ENCODE data around the gene ATP1B1. TPM values are rescaled to one million over a fixed set of nuclear protein-coding genes. Genes with fewer than 3 reads are reported as not detected.

Gene ATP1B1
- total RNA-seq, 1 donor from 2014 or later = 6.0 TPM

DNA sequence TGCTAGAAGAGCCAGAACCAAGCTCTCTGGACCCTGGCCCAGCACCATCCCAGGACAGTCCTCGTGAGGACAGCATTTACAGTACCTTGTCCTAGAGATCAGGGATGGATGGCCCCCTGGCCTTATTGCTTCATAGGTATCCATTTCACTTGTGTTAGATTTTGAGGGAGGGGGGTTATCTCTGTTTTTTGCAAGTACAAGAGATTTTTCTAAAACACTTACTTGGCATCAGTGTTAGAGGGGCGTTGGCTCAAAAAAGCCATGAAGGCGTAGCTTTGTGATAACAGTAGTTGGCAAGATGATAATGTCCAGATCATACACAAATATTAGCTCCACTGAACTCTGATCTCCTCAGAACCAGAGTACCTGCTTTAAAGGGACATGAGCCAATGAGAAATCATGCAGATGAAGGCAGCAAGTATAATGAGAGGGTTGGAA lies 5.8 kb upstream of the ATP1B1 start:
- H3K36me3 Mint-ChIP-seq (ENCODE audit: low read depth, unreplicated experiment) = peaks cover 3% of the 10 kb centered on the region
- H3K27me3 Mint-ChIP-seq (ENCODE audit: unreplicated experiment) = peaks cover 5% of the 10 kb centered on the region
- H3K27ac Mint-ChIP-seq (ENCODE audit: unreplicated experiment) = no peak overlapping the region
- no peak overlapping the region for H3K4me3 Mint-ChIP-seq (ENCODE audit: unreplicated experiment)
- TF ChIP-seq, protein P1, sequence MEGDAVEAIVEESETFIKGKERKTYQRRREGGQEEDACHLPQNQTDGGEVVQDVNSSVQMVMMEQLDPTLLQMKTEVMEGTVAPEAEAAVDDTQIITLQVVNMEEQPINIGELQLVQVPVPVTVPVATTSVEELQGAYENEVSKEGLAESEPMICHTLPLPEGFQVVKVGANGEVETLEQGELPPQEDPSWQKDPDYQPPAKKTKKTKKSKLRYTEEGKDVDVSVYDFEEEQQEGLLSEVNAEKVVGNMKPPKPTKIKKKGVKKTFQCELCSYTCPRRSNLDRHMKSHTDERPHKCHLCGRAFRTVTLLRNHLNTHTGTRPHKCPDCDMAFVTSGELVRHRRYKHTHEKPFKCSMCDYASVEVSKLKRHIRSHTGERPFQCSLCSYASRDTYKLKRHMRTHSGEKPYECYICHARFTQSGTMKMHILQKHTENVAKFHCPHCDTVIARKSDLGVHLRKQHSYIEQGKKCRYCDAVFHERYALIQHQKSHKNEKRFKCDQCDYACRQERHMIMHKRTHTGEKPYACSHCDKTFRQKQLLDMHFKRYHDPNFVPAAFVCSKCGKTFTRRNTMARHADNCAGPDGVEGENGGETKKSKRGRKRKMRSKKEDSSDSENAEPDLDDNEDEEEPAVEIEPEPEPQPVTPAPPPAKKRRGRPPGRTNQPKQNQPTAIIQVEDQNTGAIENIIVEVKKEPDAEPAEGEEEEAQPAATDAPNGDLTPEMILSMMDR (IDR thresholded peaks at IDR 0.05; ENCODE audit: unreplicated experiment) = no peak
- no peaks in the 10 kb centered on the region for H3K9me3 Mint-ChIP-seq (ENCODE audit: unreplicated experiment)
- DNase-seq (ENCODE audit: low spot score) = no peak
- H3K4me1 Mint-ChIP-seq (ENCODE audit: unreplicated experiment) = peaks cover 2% of the 10 kb centered on the region

DNA sequence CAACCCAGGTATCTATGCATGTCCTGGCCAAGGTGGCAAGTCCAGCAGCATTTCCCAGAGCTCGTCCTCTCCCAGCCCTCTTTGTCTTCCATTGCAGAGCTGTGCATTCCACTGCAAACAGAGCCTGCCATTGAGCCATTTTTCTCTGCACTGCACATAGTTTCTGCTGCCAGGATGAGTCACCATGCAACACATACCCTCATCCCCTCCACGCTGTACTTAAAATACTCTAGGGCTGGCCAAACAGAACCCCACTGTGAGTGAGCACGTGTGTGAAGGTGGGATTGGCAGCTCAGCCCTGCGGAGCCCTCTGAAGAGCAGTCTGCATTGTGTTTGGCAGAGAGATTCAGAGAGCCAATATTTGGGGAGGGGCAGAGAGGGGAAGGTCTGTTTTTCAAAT lies 3.9 kb upstream of the ATP1B1 start:
- DNase-seq (ENCODE audit: low spot score) = no peak
- Mint-ChIP-seq H3K36me3 (ENCODE audit: low read depth, unreplicated experiment) (peaks cover 3% of the 10 kb centered on the region), H3K4me1 (ENCODE audit: unreplicated experiment) (peaks cover 8% of the 10 kb centered on the region), H3K27ac (ENCODE audit: unreplicated experiment) (no peak overlapping the region), H3K27me3 (ENCODE audit: unreplicated experiment) (peaks cover 9% of the 10 kb centered on the region), H3K4me3 (ENCODE audit: unreplicated experiment) (no peak overlapping the region), H3K9me3 (ENCODE audit: unreplicated experiment) (no peaks in the 10 kb centered on the region)
- TF ChIP-seq, protein P1 (IDR thresholded peaks at IDR 0.05; ENCODE audit: unreplicated experiment) = no peak

DNA sequence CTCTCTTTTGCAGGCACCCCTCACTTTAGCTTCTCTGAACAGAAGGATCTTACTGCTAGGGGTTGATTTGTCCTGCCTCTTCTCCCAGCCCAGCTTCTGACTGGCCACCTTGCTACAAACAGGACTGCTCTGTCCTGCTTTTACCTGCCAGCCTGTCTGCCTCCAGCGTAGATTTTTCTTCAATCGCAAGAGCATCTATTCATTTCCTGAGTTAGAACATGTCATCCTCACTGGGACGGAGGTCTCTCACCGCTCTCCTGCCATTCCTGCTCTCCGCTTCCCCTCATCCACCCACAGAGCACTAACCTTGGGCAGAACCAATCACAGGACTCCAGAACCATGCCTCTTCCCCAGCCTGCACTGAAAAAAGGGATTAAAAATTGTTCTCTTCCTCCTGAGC lies 3.5 kb upstream of the ATP1B1 start:
- Mint-ChIP-seq H3K36me3 (ENCODE audit: low read depth, unreplicated experiment) (peaks cover 3% of the 10 kb centered on the region), H3K9me3 (ENCODE audit: unreplicated experiment) (no peaks in the 10 kb centered on the region), H3K27ac (ENCODE audit: unreplicated experiment) (no peak overlapping the region), H3K4me1 (ENCODE audit: unreplicated experiment) (peaks cover 8% of the 10 kb centered on the region), H3K27me3 (ENCODE audit: unreplicated experiment) (peaks cover 8% of the 10 kb centered on the region), H3K4me3 (ENCODE audit: unreplicated experiment) (no peak overlapping the region)
- no peak for DNase-seq (ENCODE audit: low spot score)
- TF ChIP-seq, protein P1 (IDR thresholded peaks at IDR 0.05; ENCODE audit: unreplicated experiment) = no peak

DNA sequence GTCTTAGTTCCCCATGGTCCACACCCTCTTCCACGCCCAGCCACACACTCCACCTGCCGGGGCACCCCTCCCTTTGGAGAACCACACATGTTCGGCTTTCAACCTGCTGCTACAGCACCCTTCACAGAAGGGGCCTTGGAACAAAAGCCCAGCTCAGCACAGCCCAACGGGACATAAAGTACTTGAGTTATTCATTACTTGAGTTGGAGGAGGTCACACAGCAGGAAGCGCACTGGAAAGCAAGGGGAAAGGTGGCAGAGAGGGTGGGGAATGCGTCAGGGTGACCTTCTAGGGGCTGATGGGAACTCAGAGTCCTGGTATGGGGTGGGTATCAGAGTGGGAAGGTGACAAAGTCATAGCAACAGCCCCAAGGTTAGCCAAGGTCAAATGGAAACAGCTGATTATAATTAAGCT lies 3.0 kb upstream of the ATP1B1 start:
- TF ChIP-seq, protein P1 (IDR thresholded peaks at IDR 0.05; ENCODE audit: unreplicated experiment) = no peak
- no peaks in the 10 kb centered on the region for H3K9me3 Mint-ChIP-seq (ENCODE audit: unreplicated experiment)
- peaks cover 8% of the 10 kb centered on the region for H3K27me3 Mint-ChIP-seq (ENCODE audit: unreplicated experiment)
- peaks cover 8% of the 10 kb centered on the region for H3K4me1 Mint-ChIP-seq (ENCODE audit: unreplicated experiment)
- H3K4me3 Mint-ChIP-seq (ENCODE audit: unreplicated experiment) = no peak overlapping the region
- no peak for DNase-seq (ENCODE audit: low spot score)
- no peak overlapping the region for H3K27ac Mint-ChIP-seq (ENCODE audit: unreplicated experiment)
- H3K36me3 Mint-ChIP-seq (ENCODE audit: low read depth, unreplicated experiment) = peaks cover 3% of the 10 kb centered on the region

DNA sequence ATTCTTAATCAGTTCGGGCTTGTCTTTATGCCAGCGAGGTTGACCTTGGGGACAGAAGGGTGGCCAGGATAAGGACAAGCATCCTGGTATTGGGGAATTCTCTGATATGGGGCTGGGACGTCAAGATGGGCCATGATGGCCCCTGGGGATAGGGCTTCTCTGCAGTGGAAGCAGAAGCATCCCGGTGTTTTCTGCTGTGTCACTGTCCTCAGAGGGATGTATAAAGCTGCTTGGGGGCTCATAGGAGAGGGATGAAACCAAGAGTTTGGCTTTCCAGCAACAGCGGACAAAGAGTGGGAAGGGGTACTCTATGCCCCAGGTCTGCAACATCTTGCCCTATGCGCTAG lies 1.4 kb upstream of the ATP1B1 start:
- peak overlapping the region; percentile 73 for H3K4me3 Mint-ChIP-seq (ENCODE audit: unreplicated experiment)

More for the DNA sequence above, 1.4 kb upstream of the ATP1B1 start:
- no peak for DNase-seq (ENCODE audit: low spot score)
- Mint-ChIP-seq H3K9me3 (ENCODE audit: unreplicated experiment) (no peaks in the 10 kb centered on the region), H3K27me3 (ENCODE audit: unreplicated experiment) (peaks cover 8% of the 10 kb centered on the region), H3K4me1 (ENCODE audit: unreplicated experiment) (peaks cover 16% of the 10 kb centered on the region), H3K36me3 (ENCODE audit: low read depth, unreplicated experiment) (peaks cover 3% of the 10 kb centered on the region), H3K27ac (ENCODE audit: unreplicated experiment) (no peak overlapping the region)
- TF ChIP-seq, protein P1 (IDR thresholded peaks at IDR 0.05; ENCODE audit: unreplicated experiment) = no peak

Data from endothelial cell (in vitro differentiated cells).